ENCODE data around the gene FNDC3B. TPM values are rescaled to one million over a fixed set of nuclear protein-coding genes. Genes with fewer than 3 reads are reported as not detected.

The FNDC3B gene
- total RNA-seq, 1 experiment from 2014 or later, result 173 TPM

- intact Hi-C loops (cut with micrococcal nuclease; ENCODE audit: unreplicated experiment), result no loop called here
- no TSS peak for BruUV-seq (replicated peaks)
- H3K4me1 ChIP-seq (ENCODE audit: control insufficient read depth, insufficient read depth, low read length), result no peaks in the 10 kb centered on the region
- no peak overlapping the region for H3K27ac ChIP-seq (ENCODE audit: low read length)
- H3K27me3 ChIP-seq (ENCODE audit: control insufficient read depth, insufficient read depth, low read length), result no peaks in the 10 kb centered on the region
- ATAC-seq (no peak), DNase-seq (ENCODE audit: low read depth, low spot score) (no peak)
- no peak overlapping the region for H3K4me3 ChIP-seq (ENCODE audit: low read depth in 2 of 2, low read length in 2 of 2)
- in situ Hi-C loops (cut with HindIII; ENCODE audit: low pct_unique_long_range_greater_than_20kb, low sequenced_read_pairs), result no loop called here
- H3K36me3 ChIP-seq (ENCODE audit: control insufficient read depth, insufficient read depth, low read length), result peaks cover 20% of the 10 kb centered on the region
- H3K9me3 ChIP-seq (ENCODE audit: control insufficient read depth, insufficient read depth, low read depth, low read length), result no peaks in the 10 kb centered on the region
- TF ChIP-seq SIN3A (IDR thresholded peaks at IDR 0.05; ENCODE audit: borderline replicate concordance, insufficient read depth, low read depth, low read length), result no peak
- no peak for TF ChIP-seq TCF7L2 (IDR thresholded peaks at IDR 0.05; ENCODE audit: low read depth, low read length)
- no peak for TF ChIP-seq REST (IDR thresholded peaks at IDR 0.05; ENCODE audit: insufficient read depth in 1 of 2, low read depth in 2 of 2, low read length in 1 of 2)
- TF ChIP-seq POLR2AphosphoS5 (IDR thresholded peaks at IDR 0.05; ENCODE audit: low read depth, low read length), result no peak
- peak; percentile 23 for TF ChIP-seq CTCF (IDR thresholded peaks at IDR 0.05)
- POLR2A ChIA-PET, result no interaction called here
- CTCF ChIA-PET, result no interaction called here
Measured at GRCh38 chr3:172329070-172329469, 289.7 kb downstream of the FNDC3B start.

- no peak for DNase-seq (ENCODE audit: low read depth, low spot score)
- intact Hi-C loops (cut with micrococcal nuclease; ENCODE audit: unreplicated experiment) (no loop called here), in situ Hi-C loops (cut with HindIII; ENCODE audit: low pct_unique_long_range_greater_than_20kb, low sequenced_read_pairs) (no loop called here)
- peaks cover 23% of the 10 kb centered on the region for H3K36me3 ChIP-seq (ENCODE audit: control insufficient read depth, insufficient read depth, low read length)
- H3K4me3 ChIP-seq (ENCODE audit: low read depth in 2 of 2, low read length in 2 of 2), result no peak overlapping the region
- ChIA-PET POLR2A (no interaction called here), CTCF (no interaction called here)
- H3K27me3 ChIP-seq (ENCODE audit: control insufficient read depth, insufficient read depth, low read length), result no peaks in the 10 kb centered on the region
- TF ChIP-seq TCF7L2 (IDR thresholded peaks at IDR 0.05; ENCODE audit: low read depth, low read length) (no peak), CTCF (IDR thresholded peaks at IDR 0.05) (no peak), POLR2AphosphoS5 (IDR thresholded peaks at IDR 0.05; ENCODE audit: low read depth, low read length) (no peak), REST (IDR thresholded peaks at IDR 0.05; ENCODE audit: insufficient read depth in 1 of 2, low read depth in 2 of 2, low read length in 1 of 2) (no peak)
- no peaks in the 10 kb centered on the region for H3K9me3 ChIP-seq (ENCODE audit: control insufficient read depth, insufficient read depth, low read depth, low read length)
- BruUV-seq (replicated peaks), result no TSS peak
- ATAC-seq, result no peak
- no peak overlapping the region for H3K27ac ChIP-seq (ENCODE audit: low read length)
- no peaks in the 10 kb centered on the region for H3K4me1 ChIP-seq (ENCODE audit: control insufficient read depth, insufficient read depth, low read length)
Measured at GRCh38 chr3:172330413-172330812, 291.0 kb downstream of the FNDC3B start.
